ENCODE data around the gene TRIM6. TPM values are rescaled to one million over a fixed set of nuclear protein-coding genes. Genes with fewer than 3 reads are reported as not detected.

TRIM6 gene
- total and polyA plus RNA-seq, 2 experiments from 2014 or later = 26.4 to 49.0 TPM

DNA sequence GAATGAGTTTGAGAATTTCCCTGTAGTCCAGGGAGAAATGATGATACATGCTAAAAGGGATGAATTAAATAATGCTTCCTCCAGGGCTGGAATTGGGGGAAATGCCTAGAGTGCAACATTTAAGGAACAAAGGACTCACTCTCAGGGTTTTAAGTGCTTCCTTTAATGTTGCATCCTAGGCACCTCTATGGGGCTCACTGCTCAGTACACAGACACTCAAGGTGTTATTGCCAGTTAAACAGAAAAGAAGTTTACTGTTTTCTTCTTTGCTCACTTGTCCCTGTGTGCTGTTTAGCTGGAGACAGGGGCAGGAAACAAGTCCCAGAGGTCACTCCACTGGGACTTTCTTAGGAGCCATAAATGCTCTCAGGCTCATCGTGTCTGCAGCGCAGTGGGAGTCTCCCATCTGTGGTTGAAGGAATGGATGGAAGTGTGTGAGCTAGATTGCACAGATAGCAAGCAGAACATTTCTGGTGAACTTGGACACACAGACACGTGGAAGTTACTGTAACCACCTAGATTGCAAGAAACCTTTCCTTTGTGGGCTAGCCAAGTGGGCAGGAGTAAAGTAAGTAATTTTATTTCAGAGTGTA is 39.7 kb upstream of the TRIM6 start:
- TF ChIP-seq EZH2 (IDR thresholded peaks at IDR 0.05; ENCODE audit: low read depth, unreplicated experiment) (no peak), JUNB (IDR thresholded peaks at IDR 0.05; ENCODE audit: unreplicated experiment) (no peak)
- TF ChIP-seq, protein P1, sequence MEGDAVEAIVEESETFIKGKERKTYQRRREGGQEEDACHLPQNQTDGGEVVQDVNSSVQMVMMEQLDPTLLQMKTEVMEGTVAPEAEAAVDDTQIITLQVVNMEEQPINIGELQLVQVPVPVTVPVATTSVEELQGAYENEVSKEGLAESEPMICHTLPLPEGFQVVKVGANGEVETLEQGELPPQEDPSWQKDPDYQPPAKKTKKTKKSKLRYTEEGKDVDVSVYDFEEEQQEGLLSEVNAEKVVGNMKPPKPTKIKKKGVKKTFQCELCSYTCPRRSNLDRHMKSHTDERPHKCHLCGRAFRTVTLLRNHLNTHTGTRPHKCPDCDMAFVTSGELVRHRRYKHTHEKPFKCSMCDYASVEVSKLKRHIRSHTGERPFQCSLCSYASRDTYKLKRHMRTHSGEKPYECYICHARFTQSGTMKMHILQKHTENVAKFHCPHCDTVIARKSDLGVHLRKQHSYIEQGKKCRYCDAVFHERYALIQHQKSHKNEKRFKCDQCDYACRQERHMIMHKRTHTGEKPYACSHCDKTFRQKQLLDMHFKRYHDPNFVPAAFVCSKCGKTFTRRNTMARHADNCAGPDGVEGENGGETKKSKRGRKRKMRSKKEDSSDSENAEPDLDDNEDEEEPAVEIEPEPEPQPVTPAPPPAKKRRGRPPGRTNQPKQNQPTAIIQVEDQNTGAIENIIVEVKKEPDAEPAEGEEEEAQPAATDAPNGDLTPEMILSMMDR (conservative IDR thresholded peaks at IDR 0.05; ENCODE audit: low read depth in 2 of 2) = no peak
- H3K9me3 Mint-ChIP-seq = no peaks in the 10 kb centered on the region
- no peaks in the 10 kb centered on the region for H3K79me2 ChIP-seq (replicated peaks; ENCODE audit: insufficient read depth)
- no peaks in the 10 kb centered on the region for H3F3A ChIP-seq (replicated peaks; ENCODE audit: low read depth)
- no peak overlapping the region for H3K27ac ChIP-seq (ENCODE audit: low read depth)
- H3K4me2 ChIP-seq = no peak overlapping the region
- no peaks in the 10 kb centered on the region for H3K9me2 ChIP-seq (ENCODE audit: insufficient read depth)
- no peaks in the 10 kb centered on the region for H3K27me3 ChIP-seq (ENCODE audit: insufficient read depth)
- peaks cover 7% of the 10 kb centered on the region; the same call in 1 of the 2 replicates for H3K4me1 ChIP-seq (ENCODE audit: insufficient read depth)
- no peaks in the 10 kb centered on the region for H4K20me1 ChIP-seq (replicated peaks; ENCODE audit: insufficient read depth)
- peak overlapping the region; percentile 73; the same call in 1 of the 2 replicates for H2AFZ ChIP-seq
- H3K4me3 Mint-ChIP-seq = no peak overlapping the region
- no peaks in the 10 kb centered on the region for H3K36me3 Mint-ChIP-seq (ENCODE audit: low read depth)
- no peak overlapping the region for H3K4me3 ChIP-seq
- peaks cover 16% of the 10 kb centered on the region for H3K4me1 Mint-ChIP-seq
- no peaks in the 10 kb centered on the region for H3K27me3 Mint-ChIP-seq (ENCODE audit: insufficient read depth, low read depth, poor library complexity)
- H3K36me3 ChIP-seq (ENCODE audit: insufficient read depth) = no peaks in the 10 kb centered on the region
- no peak overlapping the region for H3K27ac Mint-ChIP-seq
- ATAC-seq (peak; percentile 50), DNase-seq (ENCODE audit: low spot score) (no peak)

DNA sequence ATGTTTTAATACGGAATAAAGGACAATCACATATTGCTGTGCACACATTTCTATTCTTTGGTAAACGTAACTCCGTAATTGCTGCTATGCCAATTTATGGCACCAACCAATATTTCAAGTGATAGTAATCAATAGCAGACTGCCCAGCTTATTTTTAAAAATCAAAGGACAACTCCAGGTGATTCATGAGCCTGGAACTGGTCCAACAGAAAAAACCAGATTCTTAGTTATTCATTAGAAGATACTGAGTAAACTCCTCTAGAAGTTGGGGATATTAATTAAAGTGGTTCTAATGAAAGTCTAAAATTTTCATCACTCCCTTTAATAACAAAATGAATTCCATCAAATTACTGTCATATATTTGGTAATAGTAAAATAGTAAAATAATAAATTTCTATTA is 38.7 kb upstream of the TRIM6 start:
- Mint-ChIP-seq H3K9me3 (no peaks in the 10 kb centered on the region), H3K4me3 (no peak overlapping the region)
- no peaks in the 10 kb centered on the region for H3K36me3 ChIP-seq (ENCODE audit: insufficient read depth)
- TF ChIP-seq, protein P2, sequence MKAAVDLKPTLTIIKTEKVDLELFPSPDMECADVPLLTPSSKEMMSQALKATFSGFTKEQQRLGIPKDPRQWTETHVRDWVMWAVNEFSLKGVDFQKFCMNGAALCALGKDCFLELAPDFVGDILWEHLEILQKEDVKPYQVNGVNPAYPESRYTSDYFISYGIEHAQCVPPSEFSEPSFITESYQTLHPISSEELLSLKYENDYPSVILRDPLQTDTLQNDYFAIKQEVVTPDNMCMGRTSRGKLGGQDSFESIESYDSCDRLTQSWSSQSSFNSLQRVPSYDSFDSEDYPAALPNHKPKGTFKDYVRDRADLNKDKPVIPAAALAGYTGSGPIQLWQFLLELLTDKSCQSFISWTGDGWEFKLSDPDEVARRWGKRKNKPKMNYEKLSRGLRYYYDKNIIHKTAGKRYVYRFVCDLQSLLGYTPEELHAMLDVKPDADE (IDR thresholded peaks at IDR 0.05) = no peak
- TF ChIP-seq ZNF114 (CRISPR knock-in tag; IDR thresholded peaks at IDR 0.05) = no peak
- TF ChIP-seq EZH2phosphoT487 (IDR thresholded peaks at IDR 0.05; ENCODE audit: unreplicated experiment) = no peak
- no peak for TF ChIP-seq NANOG (IDR thresholded peaks at IDR 0.05; ENCODE audit: borderline replicate concordance)
- TF ChIP-seq STAT1 (IDR thresholded peaks at IDR 0.05; ENCODE audit: unreplicated experiment) = no peak
- TF ChIP-seq, protein P3, sequence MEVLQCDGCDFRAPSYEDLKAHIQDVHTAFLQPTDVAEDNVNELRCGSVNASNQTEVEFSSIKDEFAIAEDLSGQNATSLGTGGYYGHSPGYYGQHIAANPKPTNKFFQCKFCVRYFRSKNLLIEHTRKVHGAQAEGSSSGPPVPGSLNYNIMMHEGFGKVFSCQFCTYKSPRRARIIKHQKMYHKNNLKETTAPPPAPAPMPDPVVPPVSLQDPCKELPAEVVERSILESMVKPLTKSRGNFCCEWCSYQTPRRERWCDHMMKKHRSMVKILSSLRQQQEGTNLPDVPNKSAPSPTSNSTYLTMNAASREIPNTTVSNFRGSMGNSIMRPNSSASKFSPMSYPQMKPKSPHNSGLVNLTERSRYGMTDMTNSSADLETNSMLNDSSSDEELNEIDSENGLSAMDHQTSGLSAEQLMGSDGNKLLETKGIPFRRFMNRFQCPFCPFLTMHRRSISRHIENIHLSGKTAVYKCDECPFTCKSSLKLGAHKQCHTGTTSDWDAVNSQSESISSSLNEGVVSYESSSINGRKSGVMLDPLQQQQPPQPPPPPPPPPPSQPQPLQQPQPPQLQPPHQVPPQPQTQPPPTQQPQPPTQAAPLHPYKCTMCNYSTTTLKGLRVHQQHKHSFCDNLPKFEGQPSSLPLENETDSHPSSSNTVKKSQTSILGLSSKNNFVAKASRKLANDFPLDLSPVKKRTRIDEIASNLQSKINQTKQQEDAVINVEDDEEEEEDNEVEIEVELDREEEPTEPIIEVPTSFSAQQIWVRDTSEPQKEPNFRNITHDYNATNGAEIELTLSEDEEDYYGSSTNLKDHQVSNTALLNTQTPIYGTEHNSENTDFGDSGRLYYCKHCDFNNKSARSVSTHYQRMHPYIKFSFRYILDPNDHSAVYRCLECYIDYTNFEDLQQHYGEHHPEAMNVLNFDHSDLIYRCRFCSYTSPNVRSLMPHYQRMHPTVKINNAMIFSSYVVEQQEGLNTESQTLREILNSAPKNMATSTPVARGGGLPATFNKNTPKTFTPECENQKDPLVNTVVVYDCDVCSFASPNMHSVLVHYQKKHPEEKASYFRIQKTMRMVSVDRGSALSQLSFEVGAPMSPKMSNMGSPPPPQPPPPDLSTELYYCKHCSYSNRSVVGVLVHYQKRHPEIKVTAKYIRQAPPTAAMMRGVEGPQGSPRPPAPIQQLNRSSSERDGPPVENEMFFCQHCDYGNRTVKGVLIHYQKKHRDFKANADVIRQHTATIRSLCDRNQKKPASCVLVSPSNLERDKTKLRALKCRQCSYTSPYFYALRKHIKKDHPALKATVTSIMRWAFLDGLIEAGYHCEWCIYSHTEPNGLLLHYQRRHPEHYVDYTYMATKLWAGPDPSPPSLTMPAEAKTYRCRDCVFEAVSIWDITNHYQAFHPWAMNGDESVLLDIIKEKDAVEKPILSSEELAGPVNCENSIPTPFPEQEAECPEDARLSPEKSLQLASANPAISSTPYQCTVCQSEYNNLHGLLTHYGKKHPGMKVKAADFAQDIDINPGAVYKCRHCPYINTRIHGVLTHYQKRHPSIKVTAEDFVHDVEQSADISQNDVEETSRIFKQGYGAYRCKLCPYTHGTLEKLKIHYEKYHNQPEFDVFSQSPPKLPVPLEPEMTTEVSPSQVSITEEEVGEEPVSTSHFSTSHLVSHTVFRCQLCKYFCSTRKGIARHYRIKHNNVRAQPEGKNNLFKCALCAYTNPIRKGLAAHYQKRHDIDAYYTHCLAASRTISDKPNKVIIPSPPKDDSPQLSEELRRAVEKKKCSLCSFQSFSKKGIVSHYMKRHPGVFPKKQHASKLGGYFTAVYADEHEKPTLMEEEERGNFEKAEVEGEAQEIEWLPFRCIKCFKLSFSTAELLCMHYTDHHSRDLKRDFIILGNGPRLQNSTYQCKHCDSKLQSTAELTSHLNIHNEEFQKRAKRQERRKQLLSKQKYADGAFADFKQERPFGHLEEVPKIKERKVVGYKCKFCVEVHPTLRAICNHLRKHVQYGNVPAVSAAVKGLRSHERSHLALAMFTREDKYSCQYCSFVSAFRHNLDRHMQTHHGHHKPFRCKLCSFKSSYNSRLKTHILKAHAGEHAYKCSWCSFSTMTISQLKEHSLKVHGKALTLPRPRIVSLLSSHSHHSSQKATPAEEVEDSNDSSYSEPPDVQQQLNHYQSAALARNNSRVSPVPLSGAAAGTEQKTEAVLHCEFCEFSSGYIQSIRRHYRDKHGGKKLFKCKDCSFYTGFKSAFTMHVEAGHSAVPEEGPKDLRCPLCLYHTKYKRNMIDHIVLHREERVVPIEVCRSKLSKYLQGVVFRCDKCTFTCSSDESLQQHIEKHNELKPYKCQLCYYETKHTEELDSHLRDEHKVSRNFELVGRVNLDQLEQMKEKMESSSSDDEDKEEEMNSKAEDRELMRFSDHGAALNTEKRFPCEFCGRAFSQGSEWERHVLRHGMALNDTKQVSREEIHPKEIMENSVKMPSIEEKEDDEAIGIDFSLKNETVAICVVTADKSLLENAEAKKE (CRISPR knock-in tag; IDR thresholded peaks at IDR 0.05) = no peak

More for the DNA sequence above, 38.7 kb upstream of the TRIM6 start:
- DNase-seq (ENCODE audit: low spot score) (no peak), ATAC-seq (no peak)
- Histone ChIP-seq H3K27me3 (ENCODE audit: insufficient read depth) (no peaks in the 10 kb centered on the region), H3F3A (replicated peaks; ENCODE audit: low read depth) (no peaks in the 10 kb centered on the region), H4K20me1 (replicated peaks; ENCODE audit: insufficient read depth) (no peaks in the 10 kb centered on the region), H3K27ac (ENCODE audit: low read depth) (no peak overlapping the region), H3K4me2 (no peak overlapping the region), H3K4me3 (no peak overlapping the region), H2AFZ (no peak overlapping the region), H3K4me1 (ENCODE audit: insufficient read depth) (peaks cover 7% of the 10 kb centered on the region; the same call in 1 of the 2 replicates), H3K79me2 (replicated peaks; ENCODE audit: insufficient read depth) (no peaks in the 10 kb centered on the region), H3K9me2 (ENCODE audit: insufficient read depth) (no peaks in the 10 kb centered on the region)
- Mint-ChIP-seq H3K4me1 (peaks cover 16% of the 10 kb centered on the region), H3K27ac (no peak overlapping the region), H3K36me3 (ENCODE audit: low read depth) (no peaks in the 10 kb centered on the region), H3K27me3 (ENCODE audit: insufficient read depth, low read depth, poor library complexity) (no peaks in the 10 kb centered on the region)
